Measurements from ENCODE around the gene NFIA. TPM values are rescaled to one million over a fixed set of nuclear protein-coding genes. Genes with fewer than 3 reads are reported as not detected.

The NFIA gene
- total and polyA plus RNA-seq, 2 of the 13 experiments (the other 11 are each of a cell fraction or from before 2014, with no cell fraction given), result 14.7 to 28.5 TPM

DNA sequence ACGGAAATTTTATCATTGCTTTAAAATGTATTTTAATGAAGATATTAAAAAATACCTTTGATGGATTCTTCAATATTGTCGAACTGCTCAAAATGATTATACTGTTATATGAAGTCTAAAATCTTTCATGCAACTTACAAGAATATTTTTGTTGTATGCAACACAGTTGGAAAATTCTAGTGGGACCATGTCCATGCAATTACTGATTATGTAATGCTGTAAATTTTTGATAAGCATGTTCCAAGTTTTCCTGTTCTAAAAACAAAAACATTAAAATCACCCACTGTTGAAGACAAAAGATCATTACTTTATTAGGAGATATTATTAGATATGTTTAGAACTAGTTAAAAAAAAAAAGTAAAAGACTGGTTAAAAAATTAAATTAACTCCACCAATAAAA, 132.8 kb downstream of the NFIA start:
- Histone ChIP-seq H3K4me3 (replicated peaks in 1 of 3; ENCODE audit: insufficient read depth in 1 of 3, low read depth in 2 of 3, low read length in 3 of 3) (no peak overlapping the region), H3K79me2 (ENCODE audit: insufficient read depth, low read length) (peaks cover 74% of the 10 kb centered on the region), H3K4me1 (ENCODE audit: insufficient read depth, low read length) (peaks cover 45% of the 10 kb centered on the region), H3K27me3 (ENCODE audit: control insufficient read depth in 1 of 2, insufficient read depth in 2 of 2, low read length in 2 of 2) (no peaks in the 10 kb centered on the region), H3K9me3 (ENCODE audit: low read length) (no peaks in the 10 kb centered on the region), H4K20me1 (ENCODE audit: insufficient read depth, low read length) (peaks cover 3% of the 10 kb centered on the region; the same call in 1 of the 2 replicates), H3K36me3 (replicated peaks in 1 of 2; ENCODE audit: control insufficient read depth in 1 of 2, insufficient read depth in 2 of 2, low read length in 2 of 2) (peaks cover 0 to 7% of the 10 kb centered on the region in 2 experiments; a peak in 2 of 5 replicates), H3K27ac (ENCODE audit: extremely low read length, insufficient read depth, low read length) (no peak overlapping the region), H3K9ac (ENCODE audit: insufficient read depth, low read depth, low read length) (no peak overlapping the region), H3K4me2 (ENCODE audit: low read depth, low read length) (no peak overlapping the region), H2AFZ (ENCODE audit: low read length) (no peak overlapping the region)
- no TSS peak for BruUV-seq (replicated peaks)
- intact Hi-C loops (cut with micrococcal nuclease; ENCODE audit: unreplicated experiment), result loop anchor here (10.0 kb wide), 1 partner anchor 160 kb away; no protein-coding TSS in a partner anchor
- TF ChIP-seq ZNF749 (CRISPR knock-in tag; IDR thresholded peaks at IDR 0.05; ENCODE audit: borderline replicate concordance) (no peak), HCFC1 (IDR thresholded peaks at IDR 0.05; ENCODE audit: low read depth, low read length) (no peak), ZFX (CRISPR knock-in tag; IDR thresholded peaks at IDR 0.05; ENCODE audit: low read depth) (no peak), ZNF629 (CRISPR knock-in tag; conservative IDR thresholded peaks at IDR 0.05) (no peak), TCF12 (IDR thresholded peaks at IDR 0.05) (no peak), TCF12 (CRISPR knock-in tag; IDR thresholded peaks at IDR 0.05) (no peak), MED8 (CRISPR knock-in tag; IDR thresholded peaks at IDR 0.05; ENCODE audit: insufficient replicate concordance) (no peak), SYNCRIP (IDR thresholded peaks at IDR 0.05; ENCODE audit: insufficient read depth, low read depth, low read length) (no peak), TAF15 (IDR thresholded peaks at IDR 0.05; ENCODE audit: low read depth, low read length, poor library complexity, severe bottlenecking) (no peak), PHF20 (CRISPR knock-in tag; IDR thresholded peaks at IDR 0.05) (no peak), LRRFIP1 (CRISPR knock-in tag; conservative IDR thresholded peaks at IDR 0.05) (no peak), NFE2L1 (CRISPR knock-in tag; IDR thresholded peaks at IDR 0.05; ENCODE audit: borderline replicate concordance) (no peak), MYC (CRISPR knock-in tag; IDR thresholded peaks at IDR 0.05; ENCODE audit: borderline replicate concordance) (no peak), MYNN (CRISPR knock-in tag; IDR thresholded peaks at IDR 0.05; ENCODE audit: low read depth) (no peak), ESRRA (CRISPR knock-in tag; IDR thresholded peaks at IDR 0.05; ENCODE audit: low read depth) (no peak), GLMP (CRISPR knock-in tag; IDR thresholded peaks at IDR 0.05; ENCODE audit: borderline replicate concordance) (no peak), KAT2B (IDR thresholded peaks at IDR 0.05; ENCODE audit: borderline replicate concordance, low read depth, low read length) (no peak), BORCS8-MEF2B (CRISPR knock-in tag; IDR thresholded peaks at IDR 0.05) (no peak)
- TF ChIP-seq, protein P1, sequence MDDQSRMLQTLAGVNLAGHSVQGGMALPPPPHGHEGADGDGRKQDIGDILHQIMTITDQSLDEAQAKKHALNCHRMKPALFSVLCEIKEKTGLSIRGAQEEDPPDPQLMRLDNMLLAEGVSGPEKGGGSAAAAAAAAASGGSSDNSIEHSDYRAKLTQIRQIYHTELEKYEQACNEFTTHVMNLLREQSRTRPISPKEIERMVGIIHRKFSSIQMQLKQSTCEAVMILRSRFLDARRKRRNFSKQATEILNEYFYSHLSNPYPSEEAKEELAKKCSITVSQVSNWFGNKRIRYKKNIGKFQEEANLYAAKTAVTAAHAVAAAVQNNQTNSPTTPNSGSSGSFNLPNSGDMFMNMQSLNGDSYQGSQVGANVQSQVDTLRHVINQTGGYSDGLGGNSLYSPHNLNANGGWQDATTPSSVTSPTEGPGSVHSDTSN (CRISPR knock-in tag; IDR thresholded peaks at IDR 0.05; ENCODE audit: borderline replicate concordance), result no peak
- TF ChIP-seq, protein P2, sequence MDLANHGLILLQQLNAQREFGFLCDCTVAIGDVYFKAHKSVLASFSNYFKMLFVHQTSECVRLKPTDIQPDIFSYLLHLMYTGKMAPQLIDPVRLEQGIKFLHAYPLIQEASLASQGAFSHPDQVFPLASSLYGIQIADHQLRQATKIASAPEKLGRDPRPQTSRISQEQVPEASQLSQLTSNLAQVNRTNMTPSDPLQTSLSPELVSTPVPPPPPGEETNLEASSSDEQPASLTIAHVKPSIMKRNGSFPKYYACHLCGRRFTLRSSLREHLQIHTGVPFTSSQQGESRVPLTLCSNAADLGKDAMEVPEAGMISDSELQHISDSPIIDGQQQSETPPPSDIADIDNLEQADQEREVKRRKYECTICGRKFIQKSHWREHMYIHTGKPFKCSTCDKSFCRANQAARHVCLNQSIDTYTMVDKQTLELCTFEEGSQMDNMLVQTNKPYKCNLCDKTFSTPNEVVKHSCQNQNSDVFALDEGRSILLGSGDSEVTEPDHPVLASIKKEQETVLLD (CRISPR knock-in tag; IDR thresholded peaks at IDR 0.05; ENCODE audit: low read depth), result no peak
- DNase-seq (ENCODE audit: low spot score) (no peak), FAIRE-seq (no peak), ATAC-seq (no peak)
- CTCF ChIA-PET (ENCODE audit: low intra/inter-chr PET ratio, low total read pairs), result no interaction called here
- 96% methylated on average over 2 of the region's 2 CpGs for WGBS (ENCODE audit: low lambda C conversion rate)
- in situ Hi-C loops (cut with HindIII; ENCODE audit: extremely low pct_ligation_motif_present, low pct_unique_long_range_greater_than_20kb), result no loop called here
- POLR2A ChIA-PET, result no interaction called here
